Osteocyte (in vitro differentiated cells): ENCODE results near the gene HCN2. TPM values are rescaled to one million over a fixed set of nuclear protein-coding genes. Genes with fewer than 3 reads are reported as not detected.

Experiments used
- DNase-seq: peaks from one replicate; pipeline ENCODE4 v3.0.0; 2021; ENCODE audit warnings: mixed read lengths; ENCODE audit not compliant: unreplicated experiment; ENCODE audit errors: extremely low spot score
- H3K27ac Mint-ChIP-seq: one replicate; pipeline ENCODE4 v1.8.0; 2021; ENCODE audit warnings: mild to moderate bottlenecking, mixed read lengths; ENCODE audit not compliant: unreplicated experiment
- H3K27me3 Mint-ChIP-seq: one replicate; pipeline ENCODE4 v1.8.0; 2021; ENCODE audit warnings: mixed read lengths; ENCODE audit not compliant: unreplicated experiment
- H3K36me3 Mint-ChIP-seq: one replicate; pipeline ENCODE4 v1.8.0; 2021; ENCODE audit warnings: mixed read lengths; ENCODE audit not compliant: unreplicated experiment
- H3K4me1 Mint-ChIP-seq: one replicate; pipeline ENCODE4 v1.8.0; 2021; ENCODE audit warnings: mixed read lengths; ENCODE audit not compliant: unreplicated experiment
- H3K4me3 Mint-ChIP-seq: one replicate; pipeline ENCODE4 v1.8.0; 2021; ENCODE audit warnings: mild to moderate bottlenecking, moderate library complexity, mixed read lengths; ENCODE audit not compliant: unreplicated experiment
- H3K9me3 Mint-ChIP-seq: one replicate; pipeline ENCODE4 v1.8.0; 2021; ENCODE audit warnings: mixed read lengths; ENCODE audit not compliant: unreplicated experiment
- total RNA-seq: library from RNA; stranded (reverse); gene quantifications from 2 replicates; pipeline ENCODE4 v1.2.1, GENCODE V29; 2021
- TF ChIP-seq, protein P1 (sequence below): fragments of 200-600 bp; sonication (generic); IDR thresholded peaks from 2 replicates; pipeline ENCODE4 v1.5.0; 2021; ENCODE audit warnings: antibody characterized with exemption, mild to moderate bottlenecking, moderate library complexity

The HCN2 gene
- total RNA-seq, 1 donor from 2014 or later, result 28.3 TPM

DNA sequence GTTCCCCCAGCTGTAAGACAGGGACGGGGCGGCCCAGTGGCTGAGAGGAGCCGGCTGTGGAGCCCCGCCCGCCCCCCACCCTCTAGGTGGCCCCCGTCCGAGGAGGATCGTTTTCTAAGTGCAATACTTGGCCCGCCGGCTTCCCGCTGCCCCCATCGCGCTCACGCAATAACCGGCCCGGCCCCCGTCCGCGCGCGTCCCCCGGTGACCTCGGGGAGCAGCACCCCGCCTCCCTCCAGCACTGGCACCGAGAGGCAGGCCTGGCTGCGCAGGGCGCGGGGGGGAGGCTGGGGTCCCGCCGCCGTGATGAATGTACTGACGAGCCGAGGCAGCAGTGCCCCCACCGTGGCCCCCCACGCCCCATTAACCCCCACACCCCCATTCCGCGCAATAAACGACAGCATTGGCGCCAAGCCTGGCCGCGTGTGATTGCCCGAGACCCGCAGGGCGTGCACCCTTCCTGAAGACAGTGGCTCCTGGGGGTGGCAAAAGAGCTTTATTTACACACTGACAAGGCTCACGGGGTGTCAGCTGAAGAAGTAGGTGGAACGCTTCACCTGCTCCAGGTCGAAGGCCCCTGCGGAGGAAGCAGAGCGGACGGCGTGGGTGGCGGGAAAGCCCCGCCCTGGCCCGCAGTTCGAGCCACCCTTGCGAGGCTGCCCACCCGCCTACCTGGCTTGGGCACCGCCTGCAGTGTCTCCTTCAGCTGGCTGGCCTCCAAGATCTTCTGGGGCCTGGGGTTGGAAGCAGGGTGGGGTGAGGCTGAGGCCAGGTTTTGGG, 27.3 kb downstream of the HCN2 start:
- Mint-ChIP-seq H3K9me3 (no peaks in the 10 kb centered on the region), H3K4me1 (peaks cover 2% of the 10 kb centered on the region), H3K36me3 (peaks cover 23% of the 10 kb centered on the region), H3K4me3 (no peak overlapping the region), H3K27me3 (no peaks in the 10 kb centered on the region), H3K27ac (no peak overlapping the region)
- no peak for DNase-seq
- TF ChIP-seq, protein P1, sequence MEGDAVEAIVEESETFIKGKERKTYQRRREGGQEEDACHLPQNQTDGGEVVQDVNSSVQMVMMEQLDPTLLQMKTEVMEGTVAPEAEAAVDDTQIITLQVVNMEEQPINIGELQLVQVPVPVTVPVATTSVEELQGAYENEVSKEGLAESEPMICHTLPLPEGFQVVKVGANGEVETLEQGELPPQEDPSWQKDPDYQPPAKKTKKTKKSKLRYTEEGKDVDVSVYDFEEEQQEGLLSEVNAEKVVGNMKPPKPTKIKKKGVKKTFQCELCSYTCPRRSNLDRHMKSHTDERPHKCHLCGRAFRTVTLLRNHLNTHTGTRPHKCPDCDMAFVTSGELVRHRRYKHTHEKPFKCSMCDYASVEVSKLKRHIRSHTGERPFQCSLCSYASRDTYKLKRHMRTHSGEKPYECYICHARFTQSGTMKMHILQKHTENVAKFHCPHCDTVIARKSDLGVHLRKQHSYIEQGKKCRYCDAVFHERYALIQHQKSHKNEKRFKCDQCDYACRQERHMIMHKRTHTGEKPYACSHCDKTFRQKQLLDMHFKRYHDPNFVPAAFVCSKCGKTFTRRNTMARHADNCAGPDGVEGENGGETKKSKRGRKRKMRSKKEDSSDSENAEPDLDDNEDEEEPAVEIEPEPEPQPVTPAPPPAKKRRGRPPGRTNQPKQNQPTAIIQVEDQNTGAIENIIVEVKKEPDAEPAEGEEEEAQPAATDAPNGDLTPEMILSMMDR, result no peak

DNA sequence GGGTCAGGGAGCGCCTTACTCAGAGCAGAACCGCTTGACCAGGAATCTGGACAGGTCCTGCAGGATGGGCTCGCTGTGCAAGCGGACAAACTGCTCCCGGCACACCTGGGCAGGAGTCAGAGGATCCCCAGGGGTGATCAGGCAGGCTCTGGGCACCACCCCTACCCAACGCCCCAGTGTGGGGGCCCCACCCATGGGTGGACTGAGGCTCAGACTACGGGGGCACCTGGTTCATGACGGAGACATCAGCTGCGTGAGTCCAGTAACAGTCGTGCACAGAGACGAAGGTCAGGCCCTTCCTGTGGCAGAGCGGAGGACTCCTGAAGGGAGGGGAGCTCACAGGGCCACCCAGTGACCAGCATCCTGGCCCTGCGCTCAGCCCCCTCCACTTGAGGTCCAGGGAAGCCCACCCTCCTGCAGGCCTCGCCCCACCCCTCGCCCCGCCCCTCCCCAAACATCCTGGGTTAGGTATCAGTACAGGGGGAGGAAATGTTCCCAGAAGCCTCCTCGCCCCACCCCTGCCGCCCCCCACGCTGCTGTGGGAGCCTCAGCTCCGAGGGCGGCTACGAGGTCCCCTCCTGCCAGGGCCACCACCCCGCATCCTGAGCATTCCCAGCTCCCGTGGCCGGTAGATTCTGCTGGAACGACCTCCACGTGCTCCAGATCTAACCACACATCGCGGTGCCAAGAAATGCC, 28.0 kb downstream of the HCN2 start:
- Mint-ChIP-seq H3K27me3 (no peaks in the 10 kb centered on the region), H3K36me3 (peaks cover 23% of the 10 kb centered on the region), H3K9me3 (no peaks in the 10 kb centered on the region), H3K27ac (no peak overlapping the region), H3K4me3 (no peak overlapping the region), H3K4me1 (no peaks in the 10 kb centered on the region)
- DNase-seq, result no peak
- TF ChIP-seq, protein P1, result no peak

DNA sequence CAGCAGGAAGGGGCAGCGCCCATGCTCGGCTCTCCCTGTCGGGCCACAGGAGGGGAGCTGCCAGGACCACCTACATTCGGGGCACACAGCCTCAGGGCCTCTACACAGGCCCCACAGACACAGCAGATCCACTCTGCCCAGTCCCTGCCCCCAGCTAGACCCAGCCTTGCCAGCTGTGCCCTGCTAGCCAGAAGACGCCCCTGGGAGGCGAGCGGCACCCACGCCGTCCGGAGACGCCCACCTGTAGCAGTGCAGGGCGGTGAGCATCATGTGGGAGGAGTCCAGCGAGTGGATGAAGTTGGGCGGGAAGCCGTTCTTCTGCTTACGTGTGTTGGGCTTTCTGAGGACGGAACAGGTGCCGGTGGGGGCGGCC, 28.6 kb downstream of the HCN2 start:
- no peak overlapping the region for H3K4me3 Mint-ChIP-seq
- H3K27ac Mint-ChIP-seq, result no peak overlapping the region
- H3K9me3 Mint-ChIP-seq, result no peaks in the 10 kb centered on the region
- TF ChIP-seq, protein P1, result no peak
- H3K36me3 Mint-ChIP-seq, result peaks cover 20% of the 10 kb centered on the region
- no peak for DNase-seq
- H3K27me3 Mint-ChIP-seq, result no peaks in the 10 kb centered on the region
- no peaks in the 10 kb centered on the region for H3K4me1 Mint-ChIP-seq

DNA sequence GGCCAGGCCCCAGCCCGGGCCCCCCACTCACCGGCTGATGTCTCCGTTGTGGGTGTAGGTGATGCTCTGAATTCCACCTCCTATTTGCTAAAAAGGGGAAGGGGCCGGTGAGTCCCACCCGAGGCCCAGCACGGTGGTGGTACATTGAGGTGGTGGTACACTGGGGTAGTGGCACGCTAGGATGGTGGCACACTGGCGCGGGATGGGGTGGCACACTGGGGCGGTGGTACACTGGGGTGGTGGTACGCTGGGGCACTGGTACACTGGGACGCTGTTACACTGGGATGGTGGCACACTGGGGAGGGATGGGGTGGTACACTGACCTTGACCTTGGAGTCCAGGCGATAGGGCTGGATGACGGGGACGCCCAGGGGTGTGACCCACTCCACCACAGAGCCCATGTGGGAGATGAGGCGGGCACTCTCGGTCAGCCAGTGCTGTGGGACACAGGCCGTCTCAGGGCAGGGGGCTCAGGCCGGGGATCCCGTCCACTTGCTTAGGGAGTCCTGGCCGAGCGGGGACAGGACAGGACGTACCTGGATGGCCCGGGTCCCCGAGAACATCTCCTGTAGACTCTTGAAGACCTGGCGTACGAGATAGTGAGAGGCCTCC, 29.1 kb downstream of the HCN2 start:
- DNase-seq, result no peak
- no peak overlapping the region for H3K27ac Mint-ChIP-seq
- no peaks in the 10 kb centered on the region for H3K9me3 Mint-ChIP-seq
- no peak overlapping the region for H3K4me3 Mint-ChIP-seq
- TF ChIP-seq, protein P1, result no peak
- H3K36me3 Mint-ChIP-seq, result peaks cover 20% of the 10 kb centered on the region
- H3K27me3 Mint-ChIP-seq, result no peaks in the 10 kb centered on the region
- H3K4me1 Mint-ChIP-seq, result peaks cover 5% of the 10 kb centered on the region
